HG03025 (cell line): ENCODE data around the gene FAM107A.
"Not testable (repeated sequence)": the region's sequence is repeated elsewhere in the genome, so short reads cannot be mapped to it uniquely, and the experiment has no call there.

ENCODE experiments used
- ATAC-seq: cut with Tn5 transposase; IDR thresholded peaks from one replicate; pipeline ENCODE4 v1.9.1; 2021; ENCODE audit warnings: mild to moderate bottlenecking, moderate library complexity; ENCODE audit not compliant: unreplicated experiment, low FRiP score

Gene FAM107A

GRCh38 chr3:58540176-58540858 lies 36.9 kb downstream of the FAM107A start:
- no peak for ATAC-seq

GRCh38 chr3:58539626-58540025 lies 37.6 kb downstream of the FAM107A start:
- no peak for ATAC-seq

- ATAC-seq, result no peak
Observed at GRCh38 chr3:58537412-58538301, 39.5 kb downstream of the FAM107A start.

- no peak for ATAC-seq
Observed at GRCh38 chr3:58536501-58537411, 40.4 kb downstream of the FAM107A start, which contains the start of gene ACOX2. TSS of gene ACOX2 (minus strand) at chr3:58537190. CDS start at chr3:58535106, 2,084 bp downstream.

GRCh38 chr3:58535531-58536500 lies 41.4 kb downstream of the FAM107A start:
- ATAC-seq, result no peak

GRCh38 chr3:58534592-58535494 lies 42.3 kb downstream of the FAM107A start:
- ATAC-seq, result no peak

- no peak for ATAC-seq
Observed at GRCh38 chr3:58532794-58533220, 44.4 kb downstream of the FAM107A start.

GRCh38 chr3:58531956-58532355 lies 45.2 kb downstream of the FAM107A start:
- ATAC-seq, result no peak

- no peak for ATAC-seq
Observed at GRCh38 chr3:58531555-58531954, 45.6 kb downstream of the FAM107A start.

- ATAC-seq, result no peak
Observed at GRCh38 chr3:58530354-58530865, 46.8 kb downstream of the FAM107A start.

GRCh38 chr3:58529516-58530353 lies 47.5 kb downstream of the FAM107A start:
- no peak for ATAC-seq

- no peak for ATAC-seq
Observed at GRCh38 chr3:58528629-58529028, 48.6 kb downstream of the FAM107A start.

- ATAC-seq, result not testable (repeated sequence)
Observed at GRCh38 chr3:58527440-58527839, 49.8 kb downstream of the FAM107A start.

- ATAC-seq, result no peak
Observed at GRCh38 chr3:58526515-58526957, 50.7 kb downstream of the FAM107A start.

GRCh38 chr3:58524326-58524888 lies 52.8 kb downstream of the FAM107A start:
- no peak for ATAC-seq

GRCh38 chr3:58522759-58523425 lies 54.3 kb downstream of the FAM107A start:
- no peak for ATAC-seq
